ENCODE results near the gene SPO11.

DNA sequence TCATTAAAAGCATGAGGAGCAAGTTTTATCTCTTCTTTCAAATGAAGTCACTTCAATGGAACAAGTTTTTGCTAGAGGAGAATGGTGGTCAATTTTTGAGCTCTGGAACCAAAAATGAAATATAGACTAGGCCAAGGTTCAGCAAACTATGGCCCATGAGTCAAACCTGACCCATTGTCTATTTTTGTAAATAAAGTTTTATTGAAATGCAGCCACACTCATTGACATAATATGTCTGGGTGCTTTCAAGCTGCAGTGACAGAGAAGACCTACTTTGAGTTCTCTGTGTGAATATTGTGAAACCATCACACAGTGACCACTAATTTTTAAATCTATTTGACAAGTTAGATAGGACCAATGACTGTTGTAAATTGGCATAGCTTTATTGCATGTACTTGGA lies 34.8 kb downstream of the SPO11 start:
- TF ChIP-seq CTCF (IDR thresholded peaks at IDR 0.05) (no peak), POLR2AphosphoS5 (IDR thresholded peaks at IDR 0.05) (no peak)

All from prostate gland (tissue), 2 donors.